Neural progenitor cell (in vitro differentiated cells): ENCODE measurements around the gene RETN. TPM values are rescaled to one million over a fixed set of nuclear protein-coding genes. Genes with fewer than 3 reads are reported as not detected.

Experiments
- DNase-seq: peaks from one replicate; pipeline ENCODE4 v3.0.0-alpha.2; 2016; ENCODE audit warnings: low spot score
- H2AFZ ChIP-seq: fragments of 200-600 bp; sonication (generic); replicated peaks from 2 replicates; pipeline ENCODE4 v1.6.1; 2016; ENCODE audit warnings: antibody characterized with exemption
- H3F3A ChIP-seq: fragments of 200-600 bp; sonication (generic); 2 replicates; pipeline ENCODE4 v1.6.1; 2016; ENCODE audit warnings: antibody characterized with exemption, low read depth
- H3K27ac ChIP-seq: fragments of 200-600 bp; sonication (generic); 2 replicates; pipeline ENCODE4 v1.5.1; 2016; ENCODE audit warnings: mild to moderate bottlenecking
- H3K27me3 ChIP-seq: fragments of 200-600 bp; sonication (generic); 2 replicates; pipeline ENCODE4 v1.6.1; 2016; ENCODE audit warnings: mild to moderate bottlenecking, moderate library complexity
- H3K36me3 ChIP-seq: fragments of 200-600 bp; sonication (generic); 2 replicates; pipeline ENCODE4 v1.5.1; 2016
- H3K4me1 ChIP-seq: fragments of 200-600 bp; sonication (generic); 2 replicates; pipeline ENCODE4 v1.6.1; 2016; ENCODE audit warnings: mixed run types
- H3K4me2 ChIP-seq: fragments of 200-600 bp; sonication (generic); 2 replicates; pipeline ENCODE4 v1.6.1; 2016
- H3K4me3 ChIP-seq: fragments of 200-600 bp; sonication (generic); 2 replicates; pipeline ENCODE4 v1.5.1; 2016
- H3K79me2 ChIP-seq: fragments of 200-600 bp; sonication (generic); 2 replicates; pipeline ENCODE4 v1.6.1; 2016; ENCODE audit warnings: low read depth
- H3K9ac ChIP-seq: fragments of 200-600 bp; sonication (generic); 2 replicates; pipeline ENCODE4 v1.6.1; 2016
- H3K9me3 ChIP-seq: fragments of 200-600 bp; sonication (generic); 2 replicates; pipeline ENCODE4 v1.5.1; 2016; ENCODE audit warnings: low read depth
- H4K20me1 ChIP-seq: fragments of 200-600 bp; sonication (generic); 2 replicates; pipeline ENCODE4 v1.6.1; 2016; ENCODE audit warnings: low read depth
- H3K27ac Mint-ChIP-seq: 3 replicates; pipeline ENCODE4 v1.8.0; 2021; ENCODE audit warnings: mixed read lengths
- H3K27me3 Mint-ChIP-seq: 2 replicates; pipeline ENCODE4 v1.8.0; 2022; ENCODE audit warnings: low read depth, mild to moderate bottlenecking, inconsistent platforms, moderate library complexity, mixed read lengths; ENCODE audit not compliant: insufficient read depth
- H3K36me3 Mint-ChIP-seq: 3 replicates; pipeline ENCODE4 v1.8.0; 2021; ENCODE audit warnings: mixed read lengths
- H3K4me1 Mint-ChIP-seq: 3 replicates; pipeline ENCODE4 v1.8.0; 2021; ENCODE audit warnings: mixed read lengths
- H3K4me3 Mint-ChIP-seq: 3 replicates; pipeline ENCODE4 v1.8.0; 2021; ENCODE audit warnings: mild to moderate bottlenecking, moderate library complexity, mixed read lengths
- H3K9me3 Mint-ChIP-seq: 3 replicates; pipeline ENCODE4 v1.8.0; 2020; ENCODE audit warnings: mixed read lengths
- CTCF ChIP-seq: fragments of 200-600 bp; sonication (generic); IDR thresholded peaks from 2 replicates; pipeline ENCODE4 v1.5.1; 2017; ENCODE audit warnings: antibody characterized with exemption, mild to moderate bottlenecking
- EZH2 ChIP-seq: fragments of 200-600 bp; sonication (generic); IDR thresholded peaks from 2 replicates; pipeline ENCODE4 v1.6.1; 2017; ENCODE audit warnings: antibody characterized with exemption, mild to moderate bottlenecking, moderate library complexity
- EZH2phosphoT487 ChIP-seq: fragments of 200-600 bp; sonication (generic); IDR thresholded peaks from 2 replicates; pipeline ENCODE4 v1.6.1; 2017; ENCODE audit warnings: antibody characterized with exemption
- total RNA-seq: library from RNA; depleted of rRNA; stranded (reverse); fragments of >200 nt; gene quantifications from 2 replicates; pipeline ENCODE4 v1.2.3, GENCODE V29; 2015; ENCODE audit warnings: low replicate concordance

Gene RETN
- total RNA-seq, 1 donor from 2014 or later: not detected

- H3K4me3 ChIP-seq: peak within 1 kb of the TSS; percentile 95
- peak within 1 kb of the TSS; percentile 100 for H3K4me3 Mint-ChIP-seq
- peak within 1 kb of the TSS; percentile 98 for H3K9ac ChIP-seq
- H3K27ac Mint-ChIP-seq: peak within 1 kb of the TSS; percentile 100
- peaks cover 3% of the 10 kb centered on the region for H3K27me3 ChIP-seq
- no peaks in the 10 kb centered on the region for H3K9me3 ChIP-seq
- no peak for TF ChIP-seq EZH2phosphoT487
- peaks cover 32% of the 10 kb centered on the region for H3K4me1 Mint-ChIP-seq
- H3F3A ChIP-seq: no peaks in the 10 kb centered on the region
- H3K36me3 Mint-ChIP-seq: peaks cover 8% of the 10 kb centered on the region
- H4K20me1 ChIP-seq: peaks cover 6% of the 10 kb centered on the region
- no peaks in the 10 kb centered on the region for H3K36me3 ChIP-seq
- peak; percentile 98 for DNase-seq
- H3K4me2 ChIP-seq: peak within 1 kb of the TSS; percentile 98
- no peaks in the 10 kb centered on the region for H3K9me3 Mint-ChIP-seq
- peaks cover 57% of the 10 kb centered on the region for H3K79me2 ChIP-seq
- peaks cover 9% of the 10 kb centered on the region for H3K27me3 Mint-ChIP-seq
- H3K4me1 ChIP-seq: peaks cover 5% of the 10 kb centered on the region
- no peak within 1 kb of the TSS for H3K27ac ChIP-seq
- H2AFZ ChIP-seq: peak within 1 kb of the TSS; percentile 74
These were observed 39.3 kb upstream of the RETN start, which contains the start of the genes PET100 and XAB2 for GRCh38 chr19:7629347-7630054. Gene PET100, plus strand, starts transcription at chr19:7629793. Its CDS starts 41 bp downstream, at chr19:7629834. Gene XAB2, minus strand, starts transcription at chr19:7629545. Its CDS starts 18 bp downstream, at chr19:7629527.

- Mint-ChIP-seq H3K36me3 (peaks cover 6% of the 10 kb centered on the region), H3K4me1 (peaks cover 32% of the 10 kb centered on the region), H3K4me3 (peak overlapping the region; percentile 52), H3K27ac (no peak overlapping the region), H3K27me3 (peaks cover 17% of the 10 kb centered on the region), H3K9me3 (no peaks in the 10 kb centered on the region)
- peaks cover 24% of the 10 kb centered on the region for H3K27me3 ChIP-seq
- no peak overlapping the region for H3K9ac ChIP-seq
- DNase-seq: no peak
- H3K27ac ChIP-seq: no peak overlapping the region
- TF ChIP-seq EZH2: no peak
- TF ChIP-seq CTCF: no peak
- TF ChIP-seq EZH2phosphoT487: no peak
- H3K36me3 ChIP-seq: no peaks in the 10 kb centered on the region
- H2AFZ ChIP-seq: no peak overlapping the region
- H3F3A ChIP-seq: peaks cover 12% of the 10 kb centered on the region
- H3K4me2 ChIP-seq: no peak overlapping the region
- peaks cover 6% of the 10 kb centered on the region for H4K20me1 ChIP-seq
- H3K9me3 ChIP-seq: no peaks in the 10 kb centered on the region
- H3K79me2 ChIP-seq: peaks cover 53% of the 10 kb centered on the region
- peaks cover 5% of the 10 kb centered on the region for H3K4me1 ChIP-seq
- no peak overlapping the region for H3K4me3 ChIP-seq
These were observed 37.3 kb upstream of the RETN start for GRCh38 chr19:7631577-7631976.

GRCh38 chr19:7632340-7633203, 36.3 kb upstream of the RETN start:
- TF ChIP-seq CTCF (no peak), EZH2phosphoT487 (no peak), EZH2 (no peak)
- H3F3A ChIP-seq: peaks cover 12% of the 10 kb centered on the region
- H3K4me3 ChIP-seq: no peak overlapping the region
- H3K4me2 ChIP-seq: no peak overlapping the region
- no peak overlapping the region for H3K27ac ChIP-seq
- peaks cover 5% of the 10 kb centered on the region for H3K4me1 ChIP-seq
- no peak for DNase-seq
- H3K9ac ChIP-seq: no peak overlapping the region
- peaks cover 26% of the 10 kb centered on the region for H3K27me3 ChIP-seq
- H3K79me2 ChIP-seq: peaks cover 43% of the 10 kb centered on the region
- Mint-ChIP-seq H3K36me3 (peaks cover 6% of the 10 kb centered on the region), H3K4me1 (peaks cover 32% of the 10 kb centered on the region), H3K9me3 (no peaks in the 10 kb centered on the region), H3K4me3 (no peak overlapping the region), H3K27ac (no peak overlapping the region), H3K27me3 (peaks cover 19% of the 10 kb centered on the region)
- no peak overlapping the region for H2AFZ ChIP-seq
- H4K20me1 ChIP-seq: peaks cover 6% of the 10 kb centered on the region
- no peaks in the 10 kb centered on the region for H3K9me3 ChIP-seq
- H3K36me3 ChIP-seq: no peaks in the 10 kb centered on the region
